CD4-positive, CD25-positive, alpha-beta regulatory T cell (primary cell): ENCODE data around the gene RNF151. TPM values are rescaled to one million over a fixed set of nuclear protein-coding genes. Genes with fewer than 3 reads are reported as not detected.
A peak's percentile ranks its signal among the peaks of the same experiment; 100 is the strongest.

Experiments used
- ATAC-seq, 2 donors: fragments of 150-1000 bp; cut with Tn5 transposase; one replicate each; pipeline ENCODE4 v1.10.0; 2021; ENCODE audit warnings: low read depth in 2 of 2, moderate number of reproducible peaks in 2 of 2, moderate library complexity in 1 of 2
- DNase-seq, 3 donors: peaks; one replicate each; pipeline versions ENCODE4 v3.0.0 to v3.0.0-alpha.2; 2012 to 2022; ENCODE audit warnings: mixed read lengths in 1 of 3
- H3K27ac ChIP-seq: one replicate; pipeline ENCODE4 v1.7.0; 2013; ENCODE audit warnings: mild to moderate bottlenecking, low read length; ENCODE audit not compliant: insufficient read depth, poor library complexity, severe bottlenecking
- H3K27me3 ChIP-seq: one replicate; pipeline ENCODE4 v1.7.0; 2013; ENCODE audit warnings: low read length; ENCODE audit not compliant: control insufficient read depth, insufficient read depth
- H3K36me3 ChIP-seq: one replicate; pipeline ENCODE4 v1.7.0; 2013; ENCODE audit warnings: mild to moderate bottlenecking, low read length, moderate library complexity; ENCODE audit not compliant: control insufficient read depth, insufficient read depth
- H3K4me1 ChIP-seq: 2 replicates; pipeline ENCODE4 v1.7.0; 2013; ENCODE audit warnings: mild to moderate bottlenecking, low read length; ENCODE audit not compliant: insufficient read depth, control insufficient read depth, poor library complexity, severe bottlenecking
- H3K4me3 ChIP-seq: one replicate; pipeline ENCODE4 v1.7.0; 2013; ENCODE audit warnings: low read depth, mild to moderate bottlenecking, low read length, moderate library complexity
- H3K9me3 ChIP-seq, 2 experiments: 1 replicate in 1 of 2; 2 replicates in 1 of 2; pipeline ENCODE4 v1.7.0; 2013; ENCODE audit warnings: low read length in 2 of 2, mild to moderate bottlenecking in 1 of 2, moderate library complexity in 1 of 2; ENCODE audit not compliant: control insufficient read depth in 2 of 2
- H3K27ac Mint-ChIP-seq, 3 donors: one replicate each; pipeline ENCODE4 v1.8.0; 2020 to 2022; ENCODE audit warnings: mild to moderate bottlenecking in 3 of 3, mixed read lengths in 3 of 3, moderate library complexity in 2 of 3
- H3K27me3 Mint-ChIP-seq: one replicate; pipeline ENCODE4 v1.8.0; 2022; ENCODE audit warnings: mild to moderate bottlenecking, mixed read lengths
- H3K36me3 Mint-ChIP-seq: one replicate; pipeline ENCODE4 v1.8.0; 2020; ENCODE audit warnings: mixed read lengths
- H3K4me1 Mint-ChIP-seq, 4 donors: one replicate each; pipeline ENCODE4 v1.8.0; 2020 to 2022; ENCODE audit warnings: mixed read lengths in 4 of 4, mild to moderate bottlenecking in 1 of 4
- H3K4me3 Mint-ChIP-seq, 4 donors: one replicate each; pipeline ENCODE4 v1.8.0; 2020 to 2022; ENCODE audit warnings: mild to moderate bottlenecking in 4 of 4, mixed read lengths in 4 of 4, moderate library complexity in 3 of 4
- H3K9me3 Mint-ChIP-seq, 7 donors: one replicate each; pipeline ENCODE4 v1.8.0; 2020 to 2022; ENCODE audit warnings: mixed read lengths in 7 of 7, mild to moderate bottlenecking in 3 of 7, moderate library complexity in 2 of 7
- polyA plus RNA-seq, 4 donors: library from polyadenylated mRNA; unstranded; fragments of 300-500 nt; fragmentation: Illumina TruSeq; gene quantifications; one replicate each; pipeline ENCODE4 v1.2.3, GENCODE V29; 2021
- total RNA-seq: library from RNA; stranded (reverse); gene quantifications from one replicate; pipeline ENCODE4 v1.2.3, GENCODE V29; 2022

RNF151 gene
- total and polyA plus RNA-seq, 5 donors from 2014 or later: not detected

- no peak overlapping the region for H3K27ac ChIP-seq
- H3K36me3 ChIP-seq: peaks cover 21% of the 10 kb centered on the region
- no peak overlapping the region for H3K4me3 Mint-ChIP-seq
- DNase-seq: peak; percentile 70 to 87 (median 82)
- ATAC-seq: peak; percentile 89 to 94
- H3K27ac Mint-ChIP-seq: no peak overlapping the region
- H3K4me3 ChIP-seq: no peak overlapping the region
- no peaks in the 10 kb centered on the region for H3K9me3 Mint-ChIP-seq
- no peaks in the 10 kb centered on the region for H3K27me3 ChIP-seq
- peaks cover 0 to 40% (median 17%) of the 10 kb centered on the region in 4 donors for H3K4me1 Mint-ChIP-seq
- H3K36me3 Mint-ChIP-seq: no peaks in the 10 kb centered on the region
- H3K4me1 ChIP-seq: peaks cover 35% of the 10 kb centered on the region
- no peaks in the 10 kb centered on the region for H3K9me3 ChIP-seq
- H3K27me3 Mint-ChIP-seq: no peaks in the 10 kb centered on the region
These were observed 37.4 kb downstream of the RNF151 start for GRCh38 chr16:2003827-2004641.

GRCh38 chr16:2004795-2005517 lies 38.3 kb downstream of the RNF151 start:
- Mint-ChIP-seq H3K4me1 (peaks cover 0 to 42% (median 18%) of the 10 kb centered on the region in 4 donors), H3K4me3 (no peak overlapping the region), H3K27ac (no peak overlapping the region), H3K36me3 (no peaks in the 10 kb centered on the region), H3K27me3 (no peaks in the 10 kb centered on the region), H3K9me3 (no peaks in the 10 kb centered on the region)
- Histone ChIP-seq H3K4me1 (peaks cover 39% of the 10 kb centered on the region), H3K9me3 (no peaks in the 10 kb centered on the region), H3K4me3 (no peak overlapping the region), H3K36me3 (peaks cover 16% of the 10 kb centered on the region), H3K27me3 (no peaks in the 10 kb centered on the region), H3K27ac (no peak overlapping the region)
- ATAC-seq (no peak), DNase-seq (no peak)

GRCh38 chr16:2005646-2006045 lies 39.0 kb downstream of the RNF151 start:
- Histone ChIP-seq H3K36me3 (peaks cover 16% of the 10 kb centered on the region), H3K4me3 (no peak overlapping the region), H3K9me3 (no peaks in the 10 kb centered on the region), H3K27ac (no peak overlapping the region), H3K27me3 (no peaks in the 10 kb centered on the region), H3K4me1 (peaks cover 46% of the 10 kb centered on the region)
- DNase-seq: no peak
- H3K36me3 Mint-ChIP-seq: no peaks in the 10 kb centered on the region
- H3K4me1 Mint-ChIP-seq: peaks cover 0 to 48% (median 21%) of the 10 kb centered on the region in 4 donors
- H3K27ac Mint-ChIP-seq: no peak overlapping the region
- no peaks in the 10 kb centered on the region for H3K27me3 Mint-ChIP-seq
- H3K4me3 Mint-ChIP-seq: peak overlapping the region in 2 of 4 donors; percentile 55 to 61
- ATAC-seq: no peak
- H3K9me3 Mint-ChIP-seq: no peaks in the 10 kb centered on the region

GRCh38 chr16:2006317-2006716 lies 39.7 kb downstream of the RNF151 start:
- Mint-ChIP-seq H3K4me1 (peaks cover 0 to 48% (median 21%) of the 10 kb centered on the region in 4 donors), H3K4me3 (peak overlapping the region in 3 of 4 donors; percentile 21 to 72 (median 55)), H3K27ac (peak overlapping the region in 1 of 3 donors; percentile 67), H3K36me3 (no peaks in the 10 kb centered on the region), H3K27me3 (no peaks in the 10 kb centered on the region), H3K9me3 (no peaks in the 10 kb centered on the region)
- Histone ChIP-seq H3K9me3 (no peaks in the 10 kb centered on the region), H3K27me3 (no peaks in the 10 kb centered on the region), H3K4me1 (peaks cover 46% of the 10 kb centered on the region), H3K36me3 (peaks cover 11% of the 10 kb centered on the region), H3K4me3 (no peak overlapping the region), H3K27ac (no peak overlapping the region)
- DNase-seq: no peak
- no peak for ATAC-seq

GRCh38 chr16:2007081-2007836 lies 40.6 kb downstream of the RNF151 start:
- H3K27me3 Mint-ChIP-seq: no peaks in the 10 kb centered on the region
- ATAC-seq (no peak), DNase-seq (no peak)
- H3K9me3 Mint-ChIP-seq: no peaks in the 10 kb centered on the region
- H3K27ac Mint-ChIP-seq: peak overlapping the region in 1 of 3 donors; percentile 78
- Histone ChIP-seq H3K36me3 (peaks cover 2% of the 10 kb centered on the region), H3K27me3 (no peaks in the 10 kb centered on the region), H3K4me3 (no peak overlapping the region), H3K4me1 (peaks cover 46% of the 10 kb centered on the region), H3K9me3 (no peaks in the 10 kb centered on the region), H3K27ac (no peak overlapping the region)
- no peaks in the 10 kb centered on the region for H3K36me3 Mint-ChIP-seq
- H3K4me1 Mint-ChIP-seq: peaks cover 0 to 48% (median 21%) of the 10 kb centered on the region in 4 donors
- H3K4me3 Mint-ChIP-seq: peak overlapping the region; percentile 72 to 97 (median 83)

GRCh38 chr16:2008009-2008526 lies 41.4 kb downstream of the RNF151 start:
- peak in 1 of 3 donors; percentile 33 for DNase-seq
- no peaks in the 10 kb centered on the region for H3K9me3 Mint-ChIP-seq

GRCh38 chr16:2008631-2009163 lies 42.0 kb downstream of the RNF151 start:
- Mint-ChIP-seq H3K36me3 (no peaks in the 10 kb centered on the region), H3K4me1 (peaks cover 0 to 48% (median 21%) of the 10 kb centered on the region in 4 donors), H3K4me3 (peak overlapping the region; percentile 72 to 97 (median 83)), H3K9me3 (no peaks in the 10 kb centered on the region), H3K27ac (peak overlapping the region; percentile 38 to 78 (median 72)), H3K27me3 (no peaks in the 10 kb centered on the region)
- peak overlapping the region; percentile 89 for H3K27ac ChIP-seq
- H3K27me3 ChIP-seq: no peaks in the 10 kb centered on the region
- H3K9me3 ChIP-seq: no peaks in the 10 kb centered on the region
- H3K4me3 ChIP-seq: peak overlapping the region; percentile 71
- H3K36me3 ChIP-seq: no peaks in the 10 kb centered on the region
- ATAC-seq (no peak), DNase-seq (peak in 1 of 3 donors; percentile 37)
- peaks cover 45% of the 10 kb centered on the region for H3K4me1 ChIP-seq

More at GRCh38 chr16:2008009-2008526, 41.4 kb downstream of the RNF151 start:
- H3K4me3 ChIP-seq: peak overlapping the region; percentile 71
- H3K27me3 ChIP-seq: no peaks in the 10 kb centered on the region
- Mint-ChIP-seq H3K36me3 (no peaks in the 10 kb centered on the region), H3K4me3 (peak overlapping the region; percentile 72 to 97 (median 83)), H3K27ac (peak overlapping the region in 2 of 3 donors; percentile 72 to 78), H3K27me3 (no peaks in the 10 kb centered on the region), H3K4me1 (peaks cover 0 to 48% (median 21%) of the 10 kb centered on the region in 4 donors)
- no peak for ATAC-seq
- H3K9me3 ChIP-seq: no peaks in the 10 kb centered on the region
- H3K4me1 ChIP-seq: peaks cover 46% of the 10 kb centered on the region
- H3K36me3 ChIP-seq: no peaks in the 10 kb centered on the region
- H3K27ac ChIP-seq: peak overlapping the region; percentile 89
